Transverse colon (tissue), 4 donors: ENCODE measurements around the gene NHERF1. TPM values are rescaled to one million over a fixed set of nuclear protein-coding genes. Genes with fewer than 3 reads are reported as not detected.
A peak's percentile ranks its signal among the peaks of the same experiment; 100 is the strongest.

ENCODE experiments used
- DNase-seq: peaks from one replicate; pipeline ENCODE4 v3.0.0-alpha.2; 2019
- H3K27ac ChIP-seq, 4 donors: fragments of 200-600 bp; sonication (generic); 2 replicates each; pipeline ENCODE4 v1.5.1; 2016 to 2018; ENCODE audit warnings: inconsistent platforms in 4 of 4
- H3K27me3 ChIP-seq: fragments of 200-600 bp; sonication (generic); 2 replicates; pipeline ENCODE4 v1.5.1; 2017; ENCODE audit warnings: inconsistent platforms
- H3K36me3 ChIP-seq, 4 donors: fragments of 200-600 bp; sonication (generic); 2 replicates each; pipeline ENCODE4 v1.5.1; 2017 to 2019; ENCODE audit warnings: inconsistent platforms in 4 of 4
- H3K4me1 ChIP-seq, 4 donors: fragments of 200-600 bp; sonication (generic); 2 replicates each; pipeline ENCODE4 v1.5.1; 2017 to 2020; ENCODE audit warnings: inconsistent platforms in 4 of 4
- H3K4me3 ChIP-seq, 4 donors: fragments of 200-600 bp; sonication (generic); 1 replicate in 1 of 4; 2 replicates in 3 of 4; pipeline versions ENCODE4 v1.5.1 to v1.6.1; 2017 to 2019; ENCODE audit warnings: inconsistent platforms in 4 of 4
- H3K9me3 ChIP-seq, 2 donors: fragments of 200-600 bp; sonication (generic); 2 replicates each; pipeline ENCODE4 v1.5.1; 2017 to 2019; ENCODE audit warnings: inconsistent platforms in 2 of 2
- CTCF ChIP-seq, 5 experiments: fragments of 200-600 bp in 3 of 5; fragments of 450-650 bp in 2 of 5; sonication (generic) in 3 of 5; IDR thresholded peaks; 1 replicate in 2 of 5; 2 replicates in 3 of 5; pipeline ENCODE4 v1.5.1; 2016 to 2017; ENCODE audit warnings: antibody characterized with exemption in 5 of 5, inconsistent platforms in 3 of 5, mild to moderate bottlenecking in 2 of 5, moderate library complexity in 1 of 5
- EP300 ChIP-seq: sonication (generic); formaldehyde crosslinking; IDR thresholded peaks from one replicate; pipeline ENCODE4 v1.6.1; 2017; ENCODE audit warnings: antibody characterized with exemption, low read depth
- POLR2A ChIP-seq: fragments of 450-650 bp; IDR thresholded peaks from one replicate; pipeline ENCODE4 v1.6.1; 2016; ENCODE audit warnings: antibody characterized with exemption, mild to moderate bottlenecking, moderate library complexity
- POLR2AphosphoS5 ChIP-seq, 3 donors: sonication (generic); formaldehyde crosslinking; IDR thresholded peaks; one replicate each; pipeline ENCODE4 v1.6.1; 2016; ENCODE audit warnings: antibody characterized with exemption in 3 of 3
- WGBS, 2 donors: methylation state at CpG; one replicate each; pipeline ENCODE4 v1.1.5; 2018; ENCODE audit warnings: low coverage in 1 of 2; 5-methylcytosine and 5-hydroxymethylcytosine counted together
- in situ Hi-C, 4 donors: fragments of 200-750 bp; cut with MboI; loops; one replicate each; pipeline versions ENCODE4 v1.15.0 to v1.15.1; 2017; ENCODE audit warnings: low sequenced_read_pairs in 3 of 4, low pct_ligation_motif_present in 1 of 4, low pct_unique_long_range_greater_than_20kb in 1 of 4
- intact Hi-C: fragments of 100-400 bp; cut with DNase I; formaldehyde crosslinking; loops from one replicate; pipeline ENCODE4 v1.15.1; 2023; ENCODE audit warnings: low total_unique reads
- total RNA-seq, 4 donors: library from RNA; depleted of rRNA; stranded (reverse); fragments of >200 nt; gene quantifications; one replicate each; pipeline ENCODE4 v1.1.0, GENCODE V29; 2016

NHERF1 gene
- total RNA-seq, 4 donors from 2014 or later = 118 to 463 (median 233) TPM

- H3K36me3 ChIP-seq = no peaks in the 10 kb centered on the region
- intact Hi-C loops (no loop called here), in situ Hi-C loops (loop anchor here in 2 of 4 donors (25.0 kb wide), 1 partner anchor 119 kb away; the partner anchor contains the start of genes FDXR (in 2 of the 2) and GRIN2C (in 2 of the 2))
- WGBS, 2 donors = 94 to 95% methylated on average over 4 to 9 of the region's 9 CpGs
- H3K9me3 ChIP-seq = no peaks in the 10 kb centered on the region
- no peak for DNase-seq
- H3K4me3 ChIP-seq = no peak overlapping the region
- peak overlapping the region in 2 of 4 donors; percentile 4 to 68 for H3K27ac ChIP-seq
- TF ChIP-seq POLR2AphosphoS5 (IDR thresholded peaks at IDR 0.05) = no peak
- TF ChIP-seq EP300 = no peak
- TF ChIP-seq POLR2A = no peak
- no peak for TF ChIP-seq CTCF (IDR thresholded peaks at IDR 0.05)
- H3K4me1 ChIP-seq = peaks cover 16 to 63% (median 29%) of the 10 kb centered on the region in 4 donors
- H3K27me3 ChIP-seq = peaks cover 23% of the 10 kb centered on the region
Measured at GRCh38 chr17:74742978-74743545, 5.4 kb upstream of the NHERF1 start.

GRCh38 chr17:74743755-74744154, 4.7 kb upstream of the NHERF1 start:
- WGBS, 2 donors = 37 to 77% methylated on average over 2 of the region's 2 CpGs
- no peak for DNase-seq
- H3K27me3 ChIP-seq = peaks cover 16% of the 10 kb centered on the region
- H3K4me1 ChIP-seq = peaks cover 10 to 56% (median 23%) of the 10 kb centered on the region in 4 donors
- H3K27ac ChIP-seq = no peak overlapping the region
- H3K9me3 ChIP-seq = no peaks in the 10 kb centered on the region
- intact Hi-C loops = loop anchor here (2.0 kb wide), 1 partner anchor 121 kb away; no protein-coding TSS in a partner anchor
- in situ Hi-C loops = loop anchor here in 2 of 4 donors (25.0 kb wide), 1 partner anchor 119 kb away; the partner anchor contains the start of genes FDXR (in 2 of the 2) and GRIN2C (in 2 of the 2)
- H3K36me3 ChIP-seq = no peaks in the 10 kb centered on the region
- no peak for TF ChIP-seq POLR2AphosphoS5 (IDR thresholded peaks at IDR 0.05)
- no peak for TF ChIP-seq POLR2A
- TF ChIP-seq CTCF (IDR thresholded peaks at IDR 0.05) = no peak
- no peak for TF ChIP-seq EP300
- H3K4me3 ChIP-seq = no peak overlapping the region

- Histone ChIP-seq H3K36me3 (no peaks in the 10 kb centered on the region), H3K27me3 (peaks cover 12% of the 10 kb centered on the region), H3K27ac (no peak overlapping the region), H3K4me3 (no peak overlapping the region), H3K4me1 (peaks cover 5 to 53% (median 19%) of the 10 kb centered on the region in 4 donors), H3K9me3 (no peaks in the 10 kb centered on the region)
- intact Hi-C loops = loop anchor here (2.0 kb wide), 1 partner anchor 120 kb away; no protein-coding TSS in a partner anchor
- in situ Hi-C loops = loop anchor here in 2 of 4 donors (25.0 kb wide), 1 partner anchor 118 kb away; the partner anchor contains the start of genes FDXR (in 2 of the 2) and GRIN2C (in 2 of the 2)
- WGBS, 2 donors = 26% methylated on average over 2 of the region's 2 CpGs; no CpG with 5 or more reads in 1 of the 2 donors
- no peak for DNase-seq
- TF ChIP-seq CTCF (IDR thresholded peaks at IDR 0.05) (no peak), EP300 (no peak), POLR2AphosphoS5 (IDR thresholded peaks at IDR 0.05) (no peak)
Measured at GRCh38 chr17:74744349-74744713, 4.1 kb upstream of the NHERF1 start.

GRCh38 chr17:74744714-74745547, 3.5 kb upstream of the NHERF1 start:
- H3K27ac ChIP-seq = peak overlapping the region; percentile 45 to 68 (median 64)
- DNase-seq = peak; percentile 94
- intact Hi-C loops = loop anchor here (2.0 kb wide), 1 partner anchor 120 kb away; no protein-coding TSS in a partner anchor
- in situ Hi-C loops = loop anchor here in 2 of 4 donors (25.0 kb wide), 1 partner anchor 117 kb away; the partner anchor contains the start of genes FDXR (in 2 of the 2) and GRIN2C (in 2 of the 2)
- 35 to 100% methylated on average over 1 to 24 of the region's 24 CpGs for WGBS, 2 donors
- H3K36me3 ChIP-seq = no peaks in the 10 kb centered on the region
- peaks cover 6% of the 10 kb centered on the region for H3K27me3 ChIP-seq
- H3K9me3 ChIP-seq = no peaks in the 10 kb centered on the region
- peak; percentile 57 for TF ChIP-seq POLR2A
- TF ChIP-seq CTCF (IDR thresholded peaks at IDR 0.05) = peak; percentile 99 to 100 (median 100)
- no peak for TF ChIP-seq EP300
- TF ChIP-seq POLR2AphosphoS5 (IDR thresholded peaks at IDR 0.05) = peak in 2 of 3 donors; percentile 75 to 78
- H3K4me1 ChIP-seq = peaks cover 7 to 59% (median 23%) of the 10 kb centered on the region in 4 donors
- H3K4me3 ChIP-seq = peak overlapping the region in 1 of 4 donors; percentile 19
